ENCODE data around the gene ASXL1.

GRCh38 chr20:32312718-32313424, 45.3 kb upstream of the ASXL1 start:
- TF ChIP-seq CTCF (IDR thresholded peaks at IDR 0.05) (no peak), GATA3 (IDR thresholded peaks at IDR 0.05; ENCODE audit: borderline replicate concordance) (no peak), SMC3 (IDR thresholded peaks at IDR 0.05) (no peak), REST (IDR thresholded peaks at IDR 0.05) (no peak), CBX2 (IDR thresholded peaks at IDR 0.05; ENCODE audit: borderline replicate concordance, low read depth) (no peak), EP300 (IDR thresholded peaks at IDR 0.05) (no peak)
